ENCODE data around the gene PCAT7.
A peak's percentile ranks its signal among the peaks of the same experiment; 100 is the strongest.
"Not testable (repeated sequence)": the region's sequence is repeated elsewhere in the genome, so short reads cannot be mapped to it uniquely, and the experiment has no call there.

The PCAT7 gene

GRCh38 chr9:94554439-94555331 lies at the start of gene PCAT7:
TSS of gene PCAT7 (plus strand) at chr9:94555083.
- Histone ChIP-seq H3K4me1 (ENCODE audit: control insufficient read depth, insufficient read depth, low read length) (no peaks in the 10 kb centered on the region), H3K9ac (ENCODE audit: low read length) (no peak within 1 kb of the TSS)

GRCh38 chr9:94506370-94506769 lies 48.5 kb upstream of the PCAT7 start:
- not testable (repeated sequence) for H3K9ac ChIP-seq (ENCODE audit: low read length); H3K4me1 ChIP-seq (ENCODE audit: control insufficient read depth, insufficient read depth, low read length); H3K27me3 ChIP-seq (replicated peaks; ENCODE audit: control insufficient read depth, insufficient read depth, low read length); DNase-seq (ENCODE audit: low read depth); H3K36me3 ChIP-seq (ENCODE audit: control insufficient read depth, insufficient read depth, low read length, severe bottlenecking); H3K9me3 ChIP-seq (ENCODE audit: control insufficient read depth, low read length); H3K4me3 ChIP-seq (ENCODE audit: low read length)

More at GRCh38 chr9:94554439-94555331, at the start of gene PCAT7:
- peak; percentile 7 for DNase-seq (ENCODE audit: low read depth)
- Histone ChIP-seq H3K4me3 (ENCODE audit: low read length) (peak within 1 kb of the TSS; percentile 54), H3K36me3 (ENCODE audit: control insufficient read depth, insufficient read depth, low read length, severe bottlenecking) (no peaks in the 10 kb centered on the region), H3K9me3 (ENCODE audit: control insufficient read depth, low read length) (no peaks in the 10 kb centered on the region), H3K27me3 (replicated peaks; ENCODE audit: control insufficient read depth, insufficient read depth, low read length) (peaks cover 6% of the 10 kb centered on the region)

- Histone ChIP-seq H3K9me3 (ENCODE audit: control insufficient read depth, low read length) (no peaks in the 10 kb centered on the region), H3K4me3 (ENCODE audit: low read length) (no peak overlapping the region), H3K4me1 (ENCODE audit: control insufficient read depth, insufficient read depth, low read length) (no peaks in the 10 kb centered on the region), H3K9ac (ENCODE audit: low read length) (no peak overlapping the region), H3K27me3 (replicated peaks; ENCODE audit: control insufficient read depth, insufficient read depth, low read length) (no peaks in the 10 kb centered on the region), H3K36me3 (ENCODE audit: control insufficient read depth, insufficient read depth, low read length, severe bottlenecking) (no peaks in the 10 kb centered on the region)
- DNase-seq (ENCODE audit: low read depth), result no peak
Measured at GRCh38 chr9:94507531-94508258, 47.2 kb upstream of the PCAT7 start.

GRCh38 chr9:94511134-94511954 lies 43.5 kb upstream of the PCAT7 start:
- Histone ChIP-seq H3K9ac (ENCODE audit: low read length) (no peak overlapping the region), H3K36me3 (ENCODE audit: control insufficient read depth, insufficient read depth, low read length, severe bottlenecking) (no peaks in the 10 kb centered on the region), H3K9me3 (ENCODE audit: control insufficient read depth, low read length) (no peaks in the 10 kb centered on the region), H3K27me3 (replicated peaks; ENCODE audit: control insufficient read depth, insufficient read depth, low read length) (no peaks in the 10 kb centered on the region), H3K4me1 (ENCODE audit: control insufficient read depth, insufficient read depth, low read length) (no peaks in the 10 kb centered on the region), H3K4me3 (ENCODE audit: low read length) (no peak overlapping the region)
- peak; percentile 30 for DNase-seq (ENCODE audit: low read depth)

- no peaks in the 10 kb centered on the region for H3K9me3 ChIP-seq (ENCODE audit: control insufficient read depth, low read length)
- no peak overlapping the region for H3K4me3 ChIP-seq (ENCODE audit: low read length)
- H3K9ac ChIP-seq (ENCODE audit: low read length), result no peak overlapping the region
- no peaks in the 10 kb centered on the region for H3K36me3 ChIP-seq (ENCODE audit: control insufficient read depth, insufficient read depth, low read length, severe bottlenecking)
- DNase-seq (ENCODE audit: low read depth), result no peak
- H3K27me3 ChIP-seq (replicated peaks; ENCODE audit: control insufficient read depth, insufficient read depth, low read length), result no peaks in the 10 kb centered on the region
- no peaks in the 10 kb centered on the region for H3K4me1 ChIP-seq (ENCODE audit: control insufficient read depth, insufficient read depth, low read length)
Measured at GRCh38 chr9:94511955-94512265, 43.0 kb upstream of the PCAT7 start.

GRCh38 chr9:94514722-94515121 lies 40.2 kb upstream of the PCAT7 start:
- Histone ChIP-seq H3K27me3 (replicated peaks; ENCODE audit: control insufficient read depth, insufficient read depth, low read length) (no peaks in the 10 kb centered on the region), H3K9me3 (ENCODE audit: control insufficient read depth, low read length) (no peaks in the 10 kb centered on the region), H3K36me3 (ENCODE audit: control insufficient read depth, insufficient read depth, low read length, severe bottlenecking) (no peaks in the 10 kb centered on the region)

GRCh38 chr9:94517254-94517653 lies 37.6 kb upstream of the PCAT7 start:
- Histone ChIP-seq H3K4me1 (ENCODE audit: control insufficient read depth, insufficient read depth, low read length) (no peaks in the 10 kb centered on the region), H3K9ac (ENCODE audit: low read length) (no peak overlapping the region), H3K4me3 (ENCODE audit: low read length) (no peak overlapping the region), H3K27me3 (replicated peaks; ENCODE audit: control insufficient read depth, insufficient read depth, low read length) (no peaks in the 10 kb centered on the region), H3K36me3 (ENCODE audit: control insufficient read depth, insufficient read depth, low read length, severe bottlenecking) (no peaks in the 10 kb centered on the region), H3K9me3 (ENCODE audit: control insufficient read depth, low read length) (peaks cover 2% of the 10 kb centered on the region)
- no peak for DNase-seq (ENCODE audit: low read depth)

More at GRCh38 chr9:94514722-94515121, 40.2 kb upstream of the PCAT7 start:
- no peaks in the 10 kb centered on the region for H3K4me1 ChIP-seq (ENCODE audit: control insufficient read depth, insufficient read depth, low read length)
- H3K4me3 ChIP-seq (ENCODE audit: low read length), result no peak overlapping the region
- no peak for DNase-seq (ENCODE audit: low read depth)
- H3K9ac ChIP-seq (ENCODE audit: low read length), result no peak overlapping the region

- Histone ChIP-seq H3K9me3 (ENCODE audit: control insufficient read depth, low read length) (no peaks in the 10 kb centered on the region), H3K36me3 (ENCODE audit: control insufficient read depth, insufficient read depth, low read length, severe bottlenecking) (no peaks in the 10 kb centered on the region), H3K27me3 (replicated peaks; ENCODE audit: control insufficient read depth, insufficient read depth, low read length) (peaks cover 4% of the 10 kb centered on the region), H3K4me1 (ENCODE audit: control insufficient read depth, insufficient read depth, low read length) (no peaks in the 10 kb centered on the region), H3K9ac (ENCODE audit: low read length) (no peak overlapping the region), H3K4me3 (ENCODE audit: low read length) (no peak overlapping the region)
- DNase-seq (ENCODE audit: low read depth), result no peak
Measured at GRCh38 chr9:94525396-94526035, 29.4 kb upstream of the PCAT7 start.

GRCh38 chr9:94526271-94526670 lies 28.6 kb upstream of the PCAT7 start:
- H3K9me3 ChIP-seq (ENCODE audit: control insufficient read depth, low read length), result no peaks in the 10 kb centered on the region

GRCh38 chr9:94526951-94527350 lies 27.9 kb upstream of the PCAT7 start:
- H3K36me3 ChIP-seq (ENCODE audit: control insufficient read depth, insufficient read depth, low read length, severe bottlenecking), result no peaks in the 10 kb centered on the region
- H3K27me3 ChIP-seq (replicated peaks; ENCODE audit: control insufficient read depth, insufficient read depth, low read length), result peaks cover 4% of the 10 kb centered on the region
- H3K9ac ChIP-seq (ENCODE audit: low read length), result no peak overlapping the region
- H3K4me1 ChIP-seq (ENCODE audit: control insufficient read depth, insufficient read depth, low read length), result no peaks in the 10 kb centered on the region
- no peak for DNase-seq (ENCODE audit: low read depth)
- H3K4me3 ChIP-seq (ENCODE audit: low read length), result no peak overlapping the region
- H3K9me3 ChIP-seq (ENCODE audit: control insufficient read depth, low read length), result no peaks in the 10 kb centered on the region

More at GRCh38 chr9:94526271-94526670, 28.6 kb upstream of the PCAT7 start:
- no peak overlapping the region for H3K9ac ChIP-seq (ENCODE audit: low read length)
- H3K4me3 ChIP-seq (ENCODE audit: low read length), result no peak overlapping the region
- peaks cover 4% of the 10 kb centered on the region for H3K27me3 ChIP-seq (replicated peaks; ENCODE audit: control insufficient read depth, insufficient read depth, low read length)
- no peak for DNase-seq (ENCODE audit: low read depth)
- H3K4me1 ChIP-seq (ENCODE audit: control insufficient read depth, insufficient read depth, low read length), result no peaks in the 10 kb centered on the region
- no peaks in the 10 kb centered on the region for H3K36me3 ChIP-seq (ENCODE audit: control insufficient read depth, insufficient read depth, low read length, severe bottlenecking)

All from adipocyte (in vitro differentiated cells).